Activated B cell treated with CpG ODN at 0.5 μM for 24 hours (primary cell): ENCODE results near the gene B3GAT1. TPM values are rescaled to one million over a fixed set of nuclear protein-coding genes. Genes with fewer than 3 reads are reported as not detected.
"Not testable (repeated sequence)": the region's sequence is repeated elsewhere in the genome, so short reads cannot be mapped to it uniquely, and the experiment has no call there.

Source experiments
- ATAC-seq: fragments of 200-7000 bp; cut with Tn5 transposase; one replicate; pipeline ENCODE4 v1.10.0; 2021; ENCODE audit warnings: low read depth, mild to moderate bottlenecking, moderate library complexity
- CTCF ChIA-PET: fragments of 350-600 bp; sonication (Branson Sonifier 250); formaldehyde crosslinking; loops from one replicate; lab custom pipeline; 2021; ENCODE audit warnings: antibody characterized with exemption; lab: Charles Lee
- POLR2A ChIA-PET: fragments of 350-600 bp; sonication (Branson Sonifier 250); formaldehyde crosslinking; loops from one replicate; lab custom pipeline; 2021; ENCODE audit warnings: antibody characterized with exemption; lab: Charles Lee
- DNase-seq: peaks from one replicate; pipeline ENCODE4 v3.0.0; 2022
- H3K27ac Mint-ChIP-seq: one replicate; pipeline ENCODE4 v1.8.0; 2020; ENCODE audit warnings: mixed read lengths
- H3K27me3 Mint-ChIP-seq: one replicate; pipeline ENCODE4 v1.8.0; 2021; ENCODE audit warnings: mixed read lengths
- H3K36me3 Mint-ChIP-seq: one replicate; pipeline ENCODE4 v1.8.0; 2021; ENCODE audit warnings: low read depth, mixed read lengths
- H3K4me1 Mint-ChIP-seq: one replicate; pipeline ENCODE4 v1.8.0; 2021; ENCODE audit warnings: mixed read lengths
- H3K4me3 Mint-ChIP-seq: one replicate; pipeline ENCODE4 v1.8.0; 2020; ENCODE audit warnings: mild to moderate bottlenecking, mixed read lengths
- H3K9me3 Mint-ChIP-seq: one replicate; pipeline ENCODE4 v1.8.0; 2020; ENCODE audit warnings: mixed read lengths
- intact Hi-C: fragments of 100-400 bp; cut with micrococcal nuclease; formaldehyde crosslinking; loops from one replicate; pipeline ENCODE4 v1.15.1; 2024
- total RNA-seq: library from RNA; stranded (reverse); gene quantifications from 2 replicates; pipeline ENCODE4 v1.2.3, GENCODE V29; 2022
- TF ChIP-seq, protein P1 (sequence below): fragments of 200-600 bp; IDR thresholded peaks from one replicate; pipeline ENCODE4 v1.8.0; 2022; ENCODE audit warnings: antibody characterized with exemption, mild to moderate bottlenecking

The B3GAT1 gene
- total RNA-seq, 1 donor from 2014 or later = not detected

GRCh38 chr11:134459246-134460061, 47.4 kb upstream of the B3GAT1 start:
- Mint-ChIP-seq H3K9me3 (peaks cover 5% of the 10 kb centered on the region), H3K4me3 (no peak overlapping the region), H3K36me3 (no peaks in the 10 kb centered on the region), H3K27me3 (peaks cover 5% of the 10 kb centered on the region), H3K4me1 (no peaks in the 10 kb centered on the region), H3K27ac (no peak overlapping the region)
- ChIA-PET POLR2A (no interaction called here), CTCF (no interaction called here)
- intact Hi-C loops = no loop called here
- TF ChIP-seq, protein P1, sequence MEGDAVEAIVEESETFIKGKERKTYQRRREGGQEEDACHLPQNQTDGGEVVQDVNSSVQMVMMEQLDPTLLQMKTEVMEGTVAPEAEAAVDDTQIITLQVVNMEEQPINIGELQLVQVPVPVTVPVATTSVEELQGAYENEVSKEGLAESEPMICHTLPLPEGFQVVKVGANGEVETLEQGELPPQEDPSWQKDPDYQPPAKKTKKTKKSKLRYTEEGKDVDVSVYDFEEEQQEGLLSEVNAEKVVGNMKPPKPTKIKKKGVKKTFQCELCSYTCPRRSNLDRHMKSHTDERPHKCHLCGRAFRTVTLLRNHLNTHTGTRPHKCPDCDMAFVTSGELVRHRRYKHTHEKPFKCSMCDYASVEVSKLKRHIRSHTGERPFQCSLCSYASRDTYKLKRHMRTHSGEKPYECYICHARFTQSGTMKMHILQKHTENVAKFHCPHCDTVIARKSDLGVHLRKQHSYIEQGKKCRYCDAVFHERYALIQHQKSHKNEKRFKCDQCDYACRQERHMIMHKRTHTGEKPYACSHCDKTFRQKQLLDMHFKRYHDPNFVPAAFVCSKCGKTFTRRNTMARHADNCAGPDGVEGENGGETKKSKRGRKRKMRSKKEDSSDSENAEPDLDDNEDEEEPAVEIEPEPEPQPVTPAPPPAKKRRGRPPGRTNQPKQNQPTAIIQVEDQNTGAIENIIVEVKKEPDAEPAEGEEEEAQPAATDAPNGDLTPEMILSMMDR = no peak
- ATAC-seq (no peak), DNase-seq (no peak)

GRCh38 chr11:134457411-134458007, 45.5 kb upstream of the B3GAT1 start:
- POLR2A ChIA-PET = not testable (repeated sequence)

DNA sequence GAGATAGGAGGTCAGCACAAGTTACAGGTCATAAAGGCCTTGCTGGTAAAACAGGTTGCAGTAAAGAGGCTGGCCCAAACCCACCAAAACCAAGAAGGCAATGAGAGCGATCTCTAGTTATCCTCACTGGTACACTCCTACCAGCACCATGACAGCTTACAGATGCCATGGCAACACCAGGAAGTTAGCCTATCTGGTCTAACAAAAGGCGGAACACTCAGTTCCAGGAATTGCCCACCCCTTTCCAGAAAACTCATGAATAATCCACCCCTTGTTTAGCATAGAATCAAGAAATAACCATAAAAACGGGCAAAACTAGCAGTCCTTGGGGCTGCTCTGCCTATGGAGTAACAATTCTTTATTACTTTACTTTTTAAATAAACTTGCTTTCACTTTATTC, 43.5 kb upstream of the B3GAT1 start:
- no peak for ATAC-seq
- intact Hi-C loops = no loop called here
- H3K27ac Mint-ChIP-seq = no peak overlapping the region
- TF ChIP-seq, protein P1 = no peak
- peaks cover 5% of the 10 kb centered on the region for H3K9me3 Mint-ChIP-seq
- no peaks in the 10 kb centered on the region for H3K36me3 Mint-ChIP-seq
- CTCF ChIA-PET = no interaction called here
- POLR2A ChIA-PET = no interaction called here
- no peaks in the 10 kb centered on the region for H3K4me1 Mint-ChIP-seq
- no peak for DNase-seq
- H3K4me3 Mint-ChIP-seq = no peak overlapping the region
- no peaks in the 10 kb centered on the region for H3K27me3 Mint-ChIP-seq

More at GRCh38 chr11:134457411-134458007, 45.5 kb upstream of the B3GAT1 start:
- H3K27me3 Mint-ChIP-seq, H3K27ac Mint-ChIP-seq, H3K9me3 Mint-ChIP-seq, DNase-seq, ATAC-seq, CTCF ChIA-PET, H3K36me3 Mint-ChIP-seq, H3K4me1 Mint-ChIP-seq, H3K4me3 Mint-ChIP-seq, intact Hi-C loops: not testable (repeated sequence)

GRCh38 chr11:134454146-134454690, 42.2 kb upstream of the B3GAT1 start:
- no peak overlapping the region for H3K27ac Mint-ChIP-seq
- no peaks in the 10 kb centered on the region for H3K36me3 Mint-ChIP-seq
- DNase-seq (no peak), ATAC-seq (no peak)
- H3K27me3 Mint-ChIP-seq = no peaks in the 10 kb centered on the region
- CTCF ChIA-PET = no interaction called here
- TF ChIP-seq, protein P1 = no peak
- POLR2A ChIA-PET = no interaction called here
- intact Hi-C loops = no loop called here
- H3K4me1 Mint-ChIP-seq = no peaks in the 10 kb centered on the region
- no peak overlapping the region for H3K4me3 Mint-ChIP-seq
- H3K9me3 Mint-ChIP-seq = peaks cover 5% of the 10 kb centered on the region

GRCh38 chr11:134453441-134453840, 41.4 kb upstream of the B3GAT1 start:
- ChIA-PET CTCF (no interaction called here), POLR2A (no interaction called here)
- DNase-seq = no peak
- Mint-ChIP-seq H3K4me1 (no peaks in the 10 kb centered on the region), H3K4me3 (no peak overlapping the region), H3K36me3 (no peaks in the 10 kb centered on the region), H3K9me3 (no peaks in the 10 kb centered on the region), H3K27ac (no peak overlapping the region), H3K27me3 (no peaks in the 10 kb centered on the region)
- no peak for ATAC-seq
- TF ChIP-seq, protein P1 = no peak
- intact Hi-C loops = no loop called here
